NCI-H1417 treated with DMSO at 0.1 percent for 48 hours (cell line): ENCODE data around the gene COL4A2.

Experiments used
- DNase-seq: peaks from one replicate; lab custom pipeline; 2025; lab: John Stamatoyannopoulos, UW

The COL4A2 gene

GRCh38 chr13:110354715-110355473 is 47.8 kb downstream of the COL4A2 start:
- DNase-seq, result no peak

GRCh38 chr13:110356362-110356761 is 49.3 kb downstream of the COL4A2 start:
- DNase-seq, result no peak

- no peak for DNase-seq
Measured at GRCh38 chr13:110358381-110358780, 51.3 kb downstream of the COL4A2 start.

- DNase-seq, result no peak
Measured at GRCh38 chr13:110359840-110360301, 52.8 kb downstream of the COL4A2 start.

- DNase-seq, result no peak
Measured at GRCh38 chr13:110360598-110360997, 53.5 kb downstream of the COL4A2 start.

- DNase-seq, result no peak
Measured at GRCh38 chr13:110361365-110361911, 54.4 kb downstream of the COL4A2 start.

GRCh38 chr13:110363010-110363409 is 55.9 kb downstream of the COL4A2 start:
- no peak for DNase-seq

- DNase-seq, result no peak
Measured at GRCh38 chr13:110364081-110364480, 57.0 kb downstream of the COL4A2 start.

- DNase-seq, result no peak
Measured at GRCh38 chr13:110365876-110366275, 58.8 kb downstream of the COL4A2 start.

- no peak for DNase-seq
Measured at GRCh38 chr13:110366733-110367132, 59.6 kb downstream of the COL4A2 start.

- no peak for DNase-seq
Measured at GRCh38 chr13:110367620-110368019, 60.5 kb downstream of the COL4A2 start.

GRCh38 chr13:110368408-110368807 is 61.3 kb downstream of the COL4A2 start:
- no peak for DNase-seq

GRCh38 chr13:110369400-110369799 is 62.3 kb downstream of the COL4A2 start:
- no peak for DNase-seq

- DNase-seq, result no peak
Measured at GRCh38 chr13:110371550-110372465, 64.7 kb downstream of the COL4A2 start.

- DNase-seq, result no peak
Measured at GRCh38 chr13:110372676-110373075, 65.6 kb downstream of the COL4A2 start.

- no peak for DNase-seq
Measured at GRCh38 chr13:110373617-110374016, 66.5 kb downstream of the COL4A2 start.

- DNase-seq, result no peak
Measured at GRCh38 chr13:110374431-110375370, 67.6 kb downstream of the COL4A2 start.

- no peak for DNase-seq
Measured at GRCh38 chr13:110376120-110376519, 69.0 kb downstream of the COL4A2 start.

GRCh38 chr13:110377178-110377825 is 70.2 kb downstream of the COL4A2 start:
- DNase-seq, result no peak

GRCh38 chr13:110377826-110378201 is 70.7 kb downstream of the COL4A2 start:
- no peak for DNase-seq

GRCh38 chr13:110379358-110379757 is 72.3 kb downstream of the COL4A2 start:
- no peak for DNase-seq
